ENCODE results near the gene KCNAB3. TPM values are rescaled to one million over a fixed set of nuclear protein-coding genes. Genes with fewer than 3 reads are reported as not detected.
A peak's percentile ranks its signal among the peaks of the same experiment; 100 is the strongest.

Gene KCNAB3
- polyA plus RNA-seq, 3 donors = 11.7 TPM; not detected in 2

GRCh38 chr17:7882629-7883028 lies 47.0 kb downstream of the KCNAB3 start:
- WGBS (ENCODE audit: insufficient coverage) = no CpG with 5 or more reads among the region's 3 CpGs
- H2AFZ ChIP-seq (ENCODE audit: insufficient read depth, low read depth, low read length, poor library complexity, severe bottlenecking) = no peak overlapping the region
- H3K27ac ChIP-seq (ENCODE audit: low read depth in 1 of 2, low read length in 2 of 2) = no peak overlapping the region

GRCh38 chr17:7882068-7882467 lies 47.6 kb downstream of the KCNAB3 start:
- Histone ChIP-seq H3K4me1 (ENCODE audit: control insufficient read depth in 1 of 2, insufficient read depth in 2 of 2, low read length in 2 of 2) (peaks cover 52 to 63% of the 10 kb centered on the region in 2 donors), H2AFZ (ENCODE audit: insufficient read depth, low read depth, low read length, poor library complexity, severe bottlenecking) (peak overlapping the region; percentile 67), H3K9me3 (replicated peaks in 1 of 2; ENCODE audit: control insufficient read depth in 1 of 2, insufficient read depth in 1 of 2, low read length in 2 of 2) (no peaks in the 10 kb centered on the region), H4K20me1 (ENCODE audit: insufficient read depth, low read length) (no peaks in the 10 kb centered on the region), H3K27ac (ENCODE audit: low read depth in 1 of 2, low read length in 2 of 2) (peak overlapping the region; percentile 15 to 34), H3K4me2 (replicated peaks; ENCODE audit: extremely low read depth, low read length, poor library complexity, severe bottlenecking) (peak overlapping the region; percentile 46), H3K27me3 (ENCODE audit: control insufficient read depth in 2 of 2, insufficient read depth in 2 of 2, low read length in 2 of 2) (no peaks in the 10 kb centered on the region), H3K4me3 (replicated peaks in 1 of 3; ENCODE audit: low read depth in 2 of 3, low read length in 3 of 3) (peak overlapping the region in 1 of 3 experiments; percentile 37), H3K36me3 (replicated peaks in 1 of 2; ENCODE audit: control insufficient read depth in 1 of 2, insufficient read depth in 2 of 2, low read length in 2 of 2) (no peaks in the 10 kb centered on the region), H3K79me2 (ENCODE audit: insufficient read depth, low read length) (peaks cover 60% of the 10 kb centered on the region), H3K9ac (ENCODE audit: insufficient read depth, low read length, poor library complexity, severe bottlenecking) (no peak overlapping the region)
- Mint-ChIP-seq H3K36me3 (peaks cover 0 to 2% of the 10 kb centered on the region in 2 donors), H3K27ac (no peak overlapping the region), H3K9me3 (no peaks in the 10 kb centered on the region), H3K27me3 (ENCODE audit: low read depth in 3 of 3) (no peaks in the 10 kb centered on the region), H3K4me1 (peaks cover 7% of the 10 kb centered on the region), H3K4me3 (no peak overlapping the region)
- DNase-seq = no peak
- WGBS (ENCODE audit: insufficient coverage) = no CpG with 5 or more reads among the region's 7 CpGs
- no peak for TF ChIP-seq CTCF (IDR thresholded peaks at IDR 0.05)
- intact Hi-C loops (cut with micrococcal nuclease) = no loop called here

More at GRCh38 chr17:7882629-7883028, 47.0 kb downstream of the KCNAB3 start:
- H3K4me2 ChIP-seq (replicated peaks; ENCODE audit: extremely low read depth, low read length, poor library complexity, severe bottlenecking) = peak overlapping the region; percentile 46
- H3K4me1 ChIP-seq (ENCODE audit: control insufficient read depth in 1 of 2, insufficient read depth in 2 of 2, low read length in 2 of 2) = peaks cover 56 to 67% of the 10 kb centered on the region in 2 donors
- no peak for TF ChIP-seq CTCF (IDR thresholded peaks at IDR 0.05)
- no peaks in the 10 kb centered on the region for H3K36me3 ChIP-seq (replicated peaks in 1 of 2; ENCODE audit: control insufficient read depth in 1 of 2, insufficient read depth in 2 of 2, low read length in 2 of 2)
- no peak overlapping the region for H3K9ac ChIP-seq (ENCODE audit: insufficient read depth, low read length, poor library complexity, severe bottlenecking)
- H4K20me1 ChIP-seq (ENCODE audit: insufficient read depth, low read length) = no peaks in the 10 kb centered on the region
- intact Hi-C loops (cut with micrococcal nuclease) = no loop called here
- Mint-ChIP-seq H3K27ac (no peak overlapping the region), H3K27me3 (ENCODE audit: low read depth in 3 of 3) (no peaks in the 10 kb centered on the region), H3K9me3 (no peaks in the 10 kb centered on the region), H3K4me1 (peaks cover 5% of the 10 kb centered on the region), H3K36me3 (peaks cover 0 to 2% of the 10 kb centered on the region in 2 donors), H3K4me3 (no peak overlapping the region)
- no peak for DNase-seq
- H3K27me3 ChIP-seq (ENCODE audit: control insufficient read depth in 2 of 2, insufficient read depth in 2 of 2, low read length in 2 of 2) = no peaks in the 10 kb centered on the region
- no peaks in the 10 kb centered on the region for H3K9me3 ChIP-seq (replicated peaks in 1 of 2; ENCODE audit: control insufficient read depth in 1 of 2, insufficient read depth in 1 of 2, low read length in 2 of 2)
- H3K4me3 ChIP-seq (replicated peaks in 1 of 3; ENCODE audit: low read depth in 2 of 3, low read length in 3 of 3) = peak overlapping the region in 1 of 3 experiments; percentile 8
- peaks cover 61% of the 10 kb centered on the region for H3K79me2 ChIP-seq (ENCODE audit: insufficient read depth, low read length)

All from CD14-positive monocyte (primary cell).